Kidney (tissue), 14 donors: ENCODE data around the gene SLC29A1. TPM values are rescaled to one million over a fixed set of nuclear protein-coding genes. Genes with fewer than 3 reads are reported as not detected.
"Not testable (repeated sequence)": the region's sequence is repeated elsewhere in the genome, so short reads cannot be mapped to it uniquely, and the experiment has no call there.

ENCODE experiments used
- DNase-seq, 5 donors: peaks; one replicate each; pipeline ENCODE4 v3.0.0-alpha.2; 2013 to 2020
- FAIRE-seq: peaks from 2 replicates; lab custom pipeline; 2012; peaks lifted over from hg19 to GRCh38; lab: Jason Lieb, UNC
- H3K27ac ChIP-seq, 2 donors: one replicate each; pipeline ENCODE4 v1.7.0; 2013; ENCODE audit warnings: low read depth in 2 of 2, low read length in 2 of 2, inconsistent platforms in 1 of 2
- H3K27me3 ChIP-seq: one replicate; pipeline ENCODE4 v1.7.1; 2013; ENCODE audit warnings: low read length, inconsistent platforms; ENCODE audit not compliant: control insufficient read depth, insufficient read depth
- H3K36me3 ChIP-seq, 3 donors: one replicate each; pipeline versions ENCODE4 v1.7.0 to v1.7.1; 2013; ENCODE audit warnings: low read length in 3 of 3, control low read depth in 1 of 3, inconsistent platforms in 1 of 3; ENCODE audit not compliant: insufficient read depth in 3 of 3, control insufficient read depth in 2 of 3
- H3K4me1 ChIP-seq, 3 donors: one replicate each; pipeline versions ENCODE4 v1.7.0 to v1.7.1; 2013; ENCODE audit warnings: low read length in 3 of 3, inconsistent platforms in 1 of 3, low read depth in 1 of 3; ENCODE audit not compliant: control insufficient read depth in 2 of 3, insufficient read depth in 2 of 3
- H3K4me3 ChIP-seq, 3 donors: one replicate each; pipeline versions ENCODE4 v1.7.0 to v1.8.1; 2013; ENCODE audit warnings: low read length in 3 of 3, control low read depth in 1 of 3, inconsistent platforms in 1 of 3
- H3K9ac ChIP-seq, 3 donors: one replicate each; pipeline versions ENCODE4 v1.7.0 to v1.7.1; 2013; ENCODE audit warnings: low read length in 3 of 3, control low read depth in 1 of 3, inconsistent platforms in 1 of 3
- H3K9me3 ChIP-seq, 3 donors: one replicate each; pipeline versions ENCODE4 v1.7.0 to v1.7.1; 2013; ENCODE audit warnings: low read length in 3 of 3, control low read depth in 1 of 3, inconsistent platforms in 1 of 3; ENCODE audit not compliant: control insufficient read depth in 2 of 3, insufficient read depth in 1 of 3
- CTCF ChIP-seq: IDR thresholded peaks from 3 replicates; pipeline ENCODE4 v1.5.1; 2012; ENCODE audit warnings: mild to moderate bottlenecking, moderate library complexity, borderline replicate concordance; ENCODE audit not compliant: insufficient read depth; ENCODE audit errors: extremely low read depth
- intact Hi-C: fragments of 100-400 bp; cut with DNase I; formaldehyde crosslinking; loops from one replicate; pipeline ENCODE4 v1.11.1; 2022
- polyA plus RNA-seq: library from polyadenylated mRNA; stranded (reverse); fragments of 350-450 nt; fragmentation: Illumina TruSeq; extraction: RNeasy Lipid Tissue Mini Kit (QIAGEN cat#74804); gene quantifications from one replicate; pipeline ENCODE4 v1.2.3, GENCODE V29; 2014; ENCODE audit warnings: low read depth, low replicate concordance; ENCODE audit not compliant: insufficient read depth
- total RNA-seq: library from RNA; stranded (reverse); fragmentation: NEBNext Ultra II Directional; extraction: Animal tissue kit (Norgen Biotek cat#: 25700); gene quantifications from one replicate; pipeline ENCODE4 v1.2.1, GENCODE V29; 2021
- donor health status: control.
- donor health status: control.
- donor health status: control.
- donor health status: control.
- donor health status: control.
- donor health status: DM: yes; HTN: yes; CAD: no.
- donor health status: Normal renal cell carcinoma (clear cell type).

Gene SLC29A1
- total and polyA plus RNA-seq, 2 donors from 2014 or later: 50.1 to 74.6 TPM

GRCh38 chr6:44192428-44193041 is 30.9 kb upstream of the SLC29A1 start:
- DNase-seq (peak in 2 of 5 donors; percentile 3 to 50), FAIRE-seq (no peak)
- H3K4me1 ChIP-seq: no peaks in the 10 kb centered on the region
- intact Hi-C loops: no loop called here
- H3K27me3 ChIP-seq: no peaks in the 10 kb centered on the region
- H3K9me3 ChIP-seq: no peaks in the 10 kb centered on the region
- TF ChIP-seq CTCF: no peak
- H3K27ac ChIP-seq: no peak overlapping the region
- peak overlapping the region in 1 of 3 donors; percentile 18 for H3K4me3 ChIP-seq
- no peak overlapping the region for H3K9ac ChIP-seq
- no peaks in the 10 kb centered on the region for H3K36me3 ChIP-seq

- Histone ChIP-seq H3K36me3 (no peaks in the 10 kb centered on the region), H3K27ac (no peak overlapping the region), H3K9ac (no peak overlapping the region), H3K4me3 (no peak overlapping the region), H3K27me3 (no peaks in the 10 kb centered on the region), H3K4me1 (no peaks in the 10 kb centered on the region), H3K9me3 (no peaks in the 10 kb centered on the region)
- intact Hi-C loops: no loop called here
- FAIRE-seq (no peak), DNase-seq (peak in 1 of 5 donors; percentile 31)
- TF ChIP-seq CTCF: no peak
Observed at GRCh38 chr6:44193307-44193910, 30.0 kb upstream of the SLC29A1 start.

- no peak for FAIRE-seq
- Histone ChIP-seq H3K9ac (no peak overlapping the region), H3K4me1 (no peaks in the 10 kb centered on the region), H3K27me3 (no peaks in the 10 kb centered on the region), H3K9me3 (no peaks in the 10 kb centered on the region), H3K36me3 (no peaks in the 10 kb centered on the region), H3K4me3 (no peak overlapping the region), H3K27ac (no peak overlapping the region)
- DNase-seq: peak in 1 of 5 donors; percentile 23
- intact Hi-C loops: no loop called here
- no peak for TF ChIP-seq CTCF
Observed at GRCh38 chr6:44194326-44194725, 29.1 kb upstream of the SLC29A1 start.

- H3K36me3 ChIP-seq, FAIRE-seq, H3K4me1 ChIP-seq, H3K4me3 ChIP-seq, H3K9me3 ChIP-seq, intact Hi-C loops, H3K27me3 ChIP-seq, H3K9ac ChIP-seq, H3K27ac ChIP-seq: not testable (repeated sequence)
- peak in 1 of 5 donors; percentile 17 for DNase-seq
Observed at GRCh38 chr6:44196351-44196750, 27.0 kb upstream of the SLC29A1 start.
